OCI-LY7 (cell line): ENCODE results near the gene FHIT. TPM values are rescaled to one million over a fixed set of nuclear protein-coding genes. Genes with fewer than 3 reads are reported as not detected.

Experiments
- BruUV-seq: library from RNA; stranded (reverse); fragments of 400-500 nt; replicated peaks from 2 replicates; lab custom pipeline; 2021; lab: Mats Ljungman, UMichigan
- CTCF ChIA-PET: fragments of 300-600 bp; sonication (Branson Sonifier 250); formaldehyde crosslinking; loops from one replicate; lab custom pipeline; 2022; ENCODE audit warnings: antibody characterized with exemption; ENCODE audit not compliant: unreplicated experiment; lab: Charles Lee
- POLR2A ChIA-PET: fragments of 300-600 bp; sonication (Branson Sonifier 250); formaldehyde crosslinking; loops from one replicate; lab custom pipeline; 2022; ENCODE audit warnings: antibody characterized with exemption; lab: Charles Lee
- DNase-seq: peaks from one replicate; pipeline ENCODE4 v3.0.0-alpha.2; 2015; ENCODE audit warnings: low spot score
- H2AFZ ChIP-seq: fragments of 200-600 bp; sonication (generic), shearing (Covaris generic); 2 replicates; pipeline ENCODE4 v1.6.1; 2014; ENCODE audit warnings: mild to moderate bottlenecking, antibody characterized with exemption, low read length, moderate library complexity
- H3K27ac ChIP-seq: fragments of 200-600 bp; sonication (generic); 2 replicates; pipeline ENCODE4 v1.5.1; 2014; ENCODE audit warnings: mixed run types, low read depth, mild to moderate bottlenecking, moderate library complexity, low read length, inconsistent platforms; ENCODE audit not compliant: poor library complexity, severe bottlenecking
- H3K36me3 ChIP-seq: fragments of 200-600 bp; sonication (generic); 2 replicates; pipeline ENCODE4 v1.6.1; 2014; ENCODE audit warnings: mild to moderate bottlenecking, antibody characterized with exemption, low read length, moderate library complexity, mixed read lengths; ENCODE audit not compliant: insufficient read depth
- H3K4me1 ChIP-seq: fragments of 200-600 bp; sonication (generic); 2 replicates; pipeline ENCODE4 v1.5.1; 2014; ENCODE audit warnings: mild to moderate bottlenecking, low read length; ENCODE audit not compliant: insufficient read depth, poor library complexity, severe bottlenecking
- H3K4me2 ChIP-seq: fragments of 200-600 bp; sonication (generic); 2 replicates; pipeline ENCODE4 v1.6.1; 2014; ENCODE audit warnings: mild to moderate bottlenecking, low read length
- H3K4me3 ChIP-seq: fragments of 200-600 bp; sonication (generic); 2 replicates; pipeline ENCODE4 v1.5.1; 2014; ENCODE audit warnings: mild to moderate bottlenecking, low read depth, low read length; ENCODE audit not compliant: poor library complexity, severe bottlenecking
- H3K79me2 ChIP-seq: fragments of 200-600 bp; sonication (generic); 2 replicates; pipeline ENCODE4 v1.6.1; 2016; ENCODE audit warnings: low read depth, mild to moderate bottlenecking, low read length, moderate library complexity, mixed read lengths; ENCODE audit not compliant: insufficient read depth
- H3K9me2 ChIP-seq: fragments of 200-600 bp; sonication (generic); 2 replicates; pipeline ENCODE4 v1.6.1; 2016; ENCODE audit warnings: mild to moderate bottlenecking, low read length, mixed read lengths; ENCODE audit not compliant: insufficient read depth
- H3K9me3 ChIP-seq: fragments of 200-600 bp; sonication (generic); 2 replicates; pipeline ENCODE4 v1.6.1; 2014; ENCODE audit warnings: mild to moderate bottlenecking, mixed run types, low read length, mixed read lengths
- H4K20me1 ChIP-seq: fragments of 200-600 bp; sonication (generic); 2 replicates; pipeline ENCODE4 v1.6.1; 2014; ENCODE audit warnings: mild to moderate bottlenecking, antibody characterized with exemption, low read length, moderate library complexity, mixed read lengths; ENCODE audit not compliant: insufficient read depth
- CTCF ChIP-seq: fragments of 200-600 bp; sonication (generic); conservative IDR thresholded peaks from 2 replicates; pipeline ENCODE4 v1.5.1; 2014; ENCODE audit warnings: mild to moderate bottlenecking, antibody characterized with exemption, low read length, moderate library complexity, mixed read lengths
- EZH2phosphoT487 ChIP-seq: fragments of 200-600 bp; sonication (generic); IDR thresholded peaks from 2 replicates; pipeline ENCODE4 v1.6.1; 2018; ENCODE audit warnings: low read depth, borderline replicate concordance, mild to moderate bottlenecking, mixed run types, antibody characterized with exemption, low read length, moderate library complexity, mixed read lengths
- intact Hi-C: fragments of 100-400 bp; cut with micrococcal nuclease; formaldehyde crosslinking; loops from one replicate; pipeline ENCODE4 v1.10.0; 2022; ENCODE audit not compliant: unreplicated experiment
- total RNA-seq, 2 experiments: library from RNA; depleted of rRNA in 1 of 2; stranded (reverse); fragments of >200 nt in 1 of 2; shearing (Covaris generic) in 1 of 2; gene quantifications; 2 replicates each; pipeline ENCODE4 v1.2.3, GENCODE V29; 2014 to 2022

Gene FHIT
- total RNA-seq, 2 experiments from 2014 or later, result 5.0 to 10.9 TPM

GRCh38 chr3:59992578-59992977 is 1258.7 kb downstream of the FHIT start:
- no peak overlapping the region for H2AFZ ChIP-seq
- no peak overlapping the region for H3K27ac ChIP-seq
- no TSS peak for BruUV-seq
- TF ChIP-seq CTCF (no peak), EZH2phosphoT487 (no peak)
- no peaks in the 10 kb centered on the region for H3K9me3 ChIP-seq
- no peak overlapping the region for H3K4me3 ChIP-seq
- CTCF ChIA-PET, result no interaction called here
- no peaks in the 10 kb centered on the region for H3K9me2 ChIP-seq
- H3K4me2 ChIP-seq, result no peak overlapping the region
- intact Hi-C loops, result no loop called here
- H3K36me3 ChIP-seq, result no peaks in the 10 kb centered on the region
- H3K4me1 ChIP-seq, result no peaks in the 10 kb centered on the region
- no peak for DNase-seq
- no peaks in the 10 kb centered on the region for H3K79me2 ChIP-seq
- H4K20me1 ChIP-seq, result no peaks in the 10 kb centered on the region
- POLR2A ChIA-PET, result no interaction called here

- H3K9me2 ChIP-seq, result no peaks in the 10 kb centered on the region
- H3K4me1 ChIP-seq, result peaks cover 4% of the 10 kb centered on the region
- no TSS peak for BruUV-seq
- intact Hi-C loops, result no loop called here
- POLR2A ChIA-PET, result no interaction called here
- H3K4me3 ChIP-seq, result no peak overlapping the region
- no peak overlapping the region for H2AFZ ChIP-seq
- TF ChIP-seq CTCF (no peak), EZH2phosphoT487 (no peak)
- CTCF ChIA-PET, result no interaction called here
- no peaks in the 10 kb centered on the region for H3K79me2 ChIP-seq
- H3K4me2 ChIP-seq, result no peak overlapping the region
- no peak for DNase-seq
- H3K36me3 ChIP-seq, result no peaks in the 10 kb centered on the region
- no peak overlapping the region for H3K27ac ChIP-seq
- no peaks in the 10 kb centered on the region for H4K20me1 ChIP-seq
- no peaks in the 10 kb centered on the region for H3K9me3 ChIP-seq
These were observed 1260.3 kb downstream of the FHIT start for GRCh38 chr3:59990915-59991314.

GRCh38 chr3:59982510-59982909 is 1268.7 kb downstream of the FHIT start:
- H3K36me3 ChIP-seq, result no peaks in the 10 kb centered on the region
- no peak for TF ChIP-seq CTCF
- no peaks in the 10 kb centered on the region for H3K9me3 ChIP-seq
- no peaks in the 10 kb centered on the region for H3K9me2 ChIP-seq
- H3K27ac ChIP-seq, result no peak overlapping the region
- DNase-seq, result no peak
- POLR2A ChIA-PET, result interaction anchor here (0.6 kb wide), 1 partner anchor 72 kb away, joined by 3 read pairs; no protein-coding TSS in a partner anchor
- no peaks in the 10 kb centered on the region for H4K20me1 ChIP-seq
- no peak overlapping the region for H3K4me3 ChIP-seq
- H2AFZ ChIP-seq, result no peak overlapping the region
- peaks cover 9% of the 10 kb centered on the region for H3K4me1 ChIP-seq
- no peaks in the 10 kb centered on the region for H3K79me2 ChIP-seq
- no peak overlapping the region for H3K4me2 ChIP-seq
- CTCF ChIA-PET, result no interaction called here
- intact Hi-C loops, result no loop called here
- no TSS peak for BruUV-seq
